ENCODE results near the gene SLC4A1.

Gene SLC4A1

DNA sequence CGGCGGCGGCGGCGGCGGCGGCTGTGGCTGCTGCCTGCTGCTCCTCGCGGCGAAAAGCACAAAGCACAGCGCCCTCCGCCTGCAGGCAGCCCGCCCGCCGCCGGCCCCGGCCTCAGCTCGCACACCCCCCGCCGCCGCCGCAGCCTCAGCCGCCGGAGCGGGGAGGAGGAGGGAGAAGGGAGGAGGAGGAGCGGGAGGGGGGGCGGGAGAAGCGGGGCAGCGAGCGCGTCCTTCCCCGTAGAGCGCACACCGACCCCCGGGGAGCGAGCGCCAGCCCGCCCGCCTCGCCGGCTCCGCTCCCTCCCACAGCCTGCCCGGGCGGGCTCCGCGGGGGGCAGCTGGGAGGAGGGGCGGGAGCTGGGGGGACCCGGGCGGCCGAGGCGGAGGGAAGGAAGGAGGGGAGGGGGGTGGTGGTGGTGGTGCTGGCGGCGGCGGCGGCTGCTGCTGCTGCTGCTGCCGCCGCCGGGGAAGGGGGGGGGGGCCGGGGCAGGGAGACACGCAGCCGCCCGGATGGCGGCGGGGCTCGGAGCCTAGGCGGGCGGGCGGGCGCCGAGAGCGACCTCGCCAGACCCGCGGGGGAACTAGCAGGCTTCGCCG is 48.2 kb downstream of the SLC4A1 start, which contains the start of gene UBTF:
TSS of gene UBTF (minus strand) at position 60 of the 597 bp plus-strand sequence. CDS start 1,446 bp downstream, outside the sequence.
- DNase-seq, result peak; percentile 58

DNA sequence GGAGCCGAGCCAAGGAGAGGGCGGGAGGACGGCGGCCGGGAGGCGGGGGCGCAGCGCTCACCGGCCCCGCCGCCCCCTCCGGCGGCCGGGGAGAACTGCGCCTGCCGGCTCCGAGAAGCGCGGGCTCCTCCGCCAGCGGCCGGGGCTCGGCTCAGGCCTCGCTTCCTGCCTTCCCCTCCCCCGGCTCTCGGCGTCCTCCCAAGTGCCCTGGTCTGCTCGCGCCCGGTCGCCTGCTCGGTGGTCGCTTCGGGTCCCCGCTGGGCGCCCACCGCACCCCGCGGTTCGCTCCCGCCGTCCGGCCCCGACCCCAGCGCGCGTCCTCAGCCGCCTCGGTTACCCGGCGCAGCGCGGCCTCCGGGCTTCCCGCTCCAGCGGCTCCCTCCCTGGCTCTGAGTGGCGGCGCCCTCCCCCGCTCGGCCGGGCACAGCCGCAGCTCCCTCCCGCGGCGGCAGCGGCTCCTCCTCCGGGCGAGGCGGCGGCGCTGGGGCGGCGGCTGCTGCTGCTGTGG is 48.8 kb downstream of the SLC4A1 start:
- DNase-seq, result peak; percentile 58

DNA sequence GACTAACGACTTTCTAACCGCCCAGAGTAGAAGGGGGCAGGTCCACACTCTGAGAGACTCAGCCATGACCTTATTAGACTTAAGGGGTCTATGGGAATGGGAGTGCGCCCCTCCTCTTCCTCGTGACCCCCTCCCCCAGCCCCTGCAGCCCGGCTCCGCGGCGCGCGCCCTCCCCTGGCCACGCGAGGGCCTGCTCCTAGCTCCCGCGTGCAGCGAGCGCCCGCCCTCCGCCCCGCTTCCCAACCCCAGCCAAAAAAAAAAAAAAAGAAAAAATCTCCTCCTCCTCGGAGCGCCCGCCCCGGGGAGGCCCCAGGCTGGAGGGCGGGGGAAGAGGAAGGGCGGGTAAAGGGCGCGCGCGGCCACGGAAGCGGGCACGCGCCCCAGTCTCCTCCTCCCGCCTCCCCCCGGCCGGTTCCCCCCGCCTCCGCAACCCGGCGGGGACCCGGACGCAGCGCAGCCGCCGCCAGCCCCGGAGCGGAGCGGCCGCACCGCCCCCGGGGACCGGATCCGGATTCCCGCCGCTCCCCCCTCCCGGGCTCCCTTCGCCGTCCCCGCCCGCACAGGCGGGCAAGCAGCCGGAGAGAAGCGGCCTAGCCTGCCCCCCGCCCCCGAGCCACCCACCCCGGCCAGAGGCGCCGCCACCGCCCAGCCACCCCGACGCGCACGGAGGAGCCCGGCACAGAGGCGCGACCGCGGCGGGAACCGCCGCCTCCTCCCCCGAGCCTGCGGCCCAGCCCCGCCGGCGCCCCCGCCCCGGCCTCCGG is 49.4 kb downstream of the SLC4A1 start:
- DNase-seq, result peak; percentile 79

DNA sequence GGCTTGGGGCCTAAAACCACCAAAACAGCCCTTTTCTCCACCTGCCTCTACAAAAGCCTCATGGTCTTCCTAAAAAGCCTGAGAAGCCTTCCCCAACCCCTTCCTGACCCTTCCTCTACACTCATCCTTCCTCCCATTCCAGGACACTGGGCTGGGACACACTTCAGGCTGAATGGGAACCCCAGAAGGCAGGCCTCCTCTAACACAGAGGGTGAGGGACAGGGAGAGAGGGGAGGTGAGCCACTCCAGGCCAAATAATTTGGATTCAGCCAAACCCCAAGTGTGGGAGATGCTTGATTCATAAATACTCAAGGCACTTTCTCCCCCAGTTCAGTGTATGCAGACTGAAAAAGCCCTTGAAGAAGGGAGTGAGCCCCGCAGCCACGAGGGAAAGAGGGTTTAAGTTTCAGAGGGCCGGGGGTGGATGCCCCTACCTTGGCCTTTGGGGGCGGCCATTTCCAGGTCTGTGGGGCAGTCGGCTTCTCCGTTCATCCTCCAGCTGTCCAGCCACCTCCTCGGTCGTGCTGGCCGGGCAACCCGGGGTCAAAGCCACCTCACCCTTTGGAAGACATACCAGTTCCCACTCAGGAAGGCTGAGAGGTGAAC is 50.1 kb downstream of the SLC4A1 start:
- DNase-seq, result no peak

DNA sequence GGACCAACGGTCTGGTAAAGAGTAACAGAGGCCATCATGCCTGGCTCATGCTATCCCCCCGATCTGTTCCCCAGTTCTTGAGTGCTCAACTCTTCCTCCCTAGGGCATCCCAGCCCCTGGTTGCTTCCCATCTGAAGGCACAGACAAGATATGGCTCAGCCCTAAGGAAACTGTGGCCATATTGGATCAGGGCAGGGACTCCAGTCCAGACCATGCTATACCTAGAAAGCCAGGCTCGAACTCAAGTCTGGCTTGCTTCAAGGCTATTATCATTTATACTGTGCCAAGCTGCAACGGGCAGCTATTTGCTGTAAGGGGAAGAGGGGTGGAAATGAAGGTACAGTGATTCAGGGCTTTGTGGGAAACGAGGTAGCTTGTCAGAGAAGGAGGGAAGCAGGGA is 51.2 kb downstream of the SLC4A1 start:
- DNase-seq, result no peak

DNA sequence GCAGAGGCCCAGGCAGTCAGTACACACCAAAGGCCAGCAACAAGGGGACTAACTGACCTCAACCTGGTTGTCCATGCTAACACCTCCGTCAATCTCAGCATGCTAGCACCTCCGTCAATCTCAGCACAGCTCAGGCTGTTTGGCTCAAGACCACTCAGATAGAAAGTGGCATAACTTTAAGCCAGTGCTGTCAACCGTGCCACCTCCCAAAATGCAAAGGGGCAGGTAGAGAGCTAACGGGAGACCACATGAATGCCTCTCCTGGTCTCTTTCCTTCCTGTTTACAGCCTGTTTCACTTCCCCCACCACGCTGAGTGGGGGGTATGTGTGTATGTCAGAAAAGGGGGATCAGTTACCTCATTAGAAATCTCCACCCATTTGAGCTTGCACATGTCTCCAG is 51.8 kb downstream of the SLC4A1 start:
- peak; percentile 33 for DNase-seq

DNA sequence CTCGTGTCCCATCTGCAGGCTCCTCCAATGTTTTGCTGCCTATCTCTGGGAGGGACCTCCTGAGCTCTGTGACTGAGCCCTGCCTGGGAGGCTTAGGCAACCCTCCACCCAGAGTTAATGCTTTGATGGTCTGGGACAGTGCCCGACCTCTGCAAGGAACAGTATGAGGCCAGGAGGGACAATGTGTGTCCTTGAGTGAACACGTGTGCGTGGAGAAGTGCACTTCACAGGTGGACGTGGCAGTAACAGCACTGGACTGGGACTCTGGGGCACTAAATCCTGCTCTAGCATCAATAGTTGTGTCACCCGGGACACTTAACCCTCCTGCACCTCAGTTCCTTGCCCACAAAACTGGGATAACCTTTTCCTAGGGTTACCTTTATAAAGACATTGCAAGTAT is 53.0 kb downstream of the SLC4A1 start:
- DNase-seq, result no peak

DNA sequence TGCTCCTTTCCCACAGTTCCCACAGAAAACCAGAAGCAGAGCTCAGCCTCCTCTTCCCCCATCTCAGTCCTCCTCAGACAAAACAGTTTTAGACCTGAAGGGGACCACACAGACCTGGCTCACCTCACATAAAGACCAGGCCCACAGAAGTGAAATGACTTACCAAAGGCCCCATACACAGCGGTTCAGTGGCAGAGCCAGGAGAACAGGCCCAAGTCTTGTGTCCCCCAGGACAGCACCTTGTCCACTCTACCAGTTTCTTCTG is 53.8 kb downstream of the SLC4A1 start:
- no peak for DNase-seq

DNA sequence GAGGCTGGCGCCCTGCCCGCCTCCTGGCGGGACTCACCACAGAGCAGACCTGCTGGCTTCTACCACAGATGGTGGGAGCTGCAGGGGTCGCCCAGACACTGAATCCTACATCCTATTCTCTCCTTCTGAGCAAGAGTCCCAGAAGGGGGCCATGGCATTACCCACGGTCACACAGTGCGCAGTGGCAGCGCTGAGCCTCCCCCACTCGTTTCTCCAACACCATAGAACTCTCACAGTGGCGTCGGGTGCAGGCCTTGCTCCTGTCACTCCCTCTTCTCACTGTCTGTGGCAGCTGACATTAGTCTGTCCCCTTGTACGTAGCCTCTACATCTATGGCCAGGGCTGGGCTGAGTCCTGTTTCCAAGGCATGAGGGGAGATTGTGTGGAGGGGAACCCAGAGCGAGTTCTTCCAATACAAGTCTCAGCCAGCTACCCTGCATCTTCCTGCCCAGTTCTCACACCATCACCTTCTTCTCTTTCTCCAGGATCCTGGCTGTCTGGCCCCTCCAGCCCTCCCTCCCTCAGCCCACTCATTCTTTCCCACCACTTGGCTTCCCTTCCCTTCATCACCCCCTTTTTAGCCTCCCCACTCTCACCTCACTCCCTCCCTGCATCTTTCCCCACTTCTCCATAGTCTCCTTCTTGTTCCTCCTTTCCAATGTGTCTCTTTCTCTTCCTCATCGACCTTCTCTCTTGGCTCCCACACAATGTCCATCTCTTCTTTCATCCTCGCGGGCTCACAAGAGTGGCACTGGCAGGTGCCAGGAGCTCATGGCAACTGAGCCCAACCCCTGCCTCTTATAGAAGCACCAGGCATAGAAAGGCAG is 54.3 kb downstream of the SLC4A1 start:
- no peak for DNase-seq

DNA sequence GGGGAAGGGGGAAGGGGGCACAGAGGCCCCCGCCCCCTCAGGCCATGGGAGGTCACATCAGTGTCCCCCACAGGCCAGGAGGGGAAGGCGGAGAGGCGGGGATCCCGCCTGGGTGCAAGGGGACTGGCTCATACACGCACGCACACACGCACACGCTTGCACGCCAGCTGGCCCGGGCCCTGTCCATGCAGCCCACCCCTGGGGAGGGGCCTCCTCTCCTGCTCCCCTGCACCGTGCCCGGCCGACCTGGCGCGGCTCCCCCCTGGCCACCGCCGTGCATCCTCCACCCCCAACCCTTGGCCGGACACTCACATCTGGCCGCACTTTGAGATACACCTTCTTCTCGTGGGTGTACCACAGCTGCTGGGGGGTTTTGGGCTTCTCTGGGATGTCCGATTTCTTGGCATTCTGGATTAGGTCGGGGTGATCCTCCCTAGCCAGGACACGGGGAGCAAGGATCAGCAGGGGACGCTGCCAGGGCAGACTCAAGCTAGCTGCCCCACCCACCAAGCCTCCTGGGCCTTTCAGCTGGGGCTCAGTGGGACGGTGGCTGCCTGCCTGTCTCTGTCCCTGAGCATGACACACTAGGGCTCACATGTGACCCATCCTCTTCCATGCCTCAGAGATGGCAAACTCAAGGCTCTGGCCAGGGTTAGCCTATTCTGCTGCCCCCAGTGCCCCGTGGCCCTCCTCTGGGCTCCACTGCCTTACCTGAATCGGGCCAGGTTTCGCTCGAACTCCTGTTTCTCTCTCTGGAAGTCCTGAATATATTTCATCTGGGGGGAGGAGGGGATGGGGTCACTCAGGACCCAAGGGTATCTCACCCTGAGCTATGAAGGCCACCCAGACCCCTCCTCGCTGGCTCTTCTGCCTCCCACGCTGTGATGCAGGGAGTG is 55.2 kb downstream of the SLC4A1 start:
- DNase-seq, result no peak

DNA sequence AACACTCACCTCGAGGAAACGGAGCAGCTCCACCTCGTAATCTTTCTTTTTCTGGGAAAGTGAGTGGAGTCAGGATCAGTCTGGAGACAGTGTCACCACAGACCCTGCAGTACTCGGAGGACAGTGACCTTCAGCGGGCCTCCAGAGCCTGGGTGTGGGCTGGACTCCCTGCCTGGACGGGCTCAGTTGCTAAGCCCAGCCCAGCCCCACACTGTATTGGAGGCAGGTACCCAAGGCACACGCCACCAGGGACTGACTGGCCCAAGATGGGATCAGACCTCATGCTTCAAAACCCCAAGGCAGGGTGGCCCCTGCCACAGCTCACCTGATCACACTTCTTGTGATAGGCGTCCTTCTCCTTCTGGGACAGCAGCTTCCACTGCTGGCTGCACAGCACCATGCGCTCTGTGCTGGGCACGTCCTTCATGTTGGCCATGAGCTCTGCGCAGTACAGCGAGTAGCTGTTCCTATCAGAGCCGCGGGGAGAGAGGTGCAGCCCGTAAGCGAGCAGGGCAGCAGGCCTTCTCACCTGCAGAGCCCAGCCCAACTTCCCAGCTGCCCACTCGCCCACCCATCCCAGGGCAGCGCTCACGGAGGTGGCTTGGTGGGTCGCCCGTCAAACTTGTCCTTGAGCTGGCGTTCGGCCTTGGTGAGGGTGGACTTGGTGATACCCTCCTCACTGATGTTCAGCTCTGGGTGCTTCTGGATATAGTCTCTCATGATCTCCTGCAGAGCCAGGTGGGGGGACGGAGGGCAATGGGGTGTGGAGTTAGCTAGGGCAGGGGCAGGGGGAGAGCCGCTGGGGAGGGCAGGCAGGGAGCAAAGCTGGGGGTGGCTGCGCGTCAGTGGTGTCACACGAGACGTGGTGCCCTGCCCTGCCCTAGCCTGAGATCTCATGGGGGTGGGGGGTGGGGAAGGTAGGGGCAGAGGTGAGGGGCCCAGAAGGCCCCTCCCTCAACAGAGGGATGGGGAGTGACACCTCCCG is 56.4 kb downstream of the SLC4A1 start:
- no peak for DNase-seq

DNA sequence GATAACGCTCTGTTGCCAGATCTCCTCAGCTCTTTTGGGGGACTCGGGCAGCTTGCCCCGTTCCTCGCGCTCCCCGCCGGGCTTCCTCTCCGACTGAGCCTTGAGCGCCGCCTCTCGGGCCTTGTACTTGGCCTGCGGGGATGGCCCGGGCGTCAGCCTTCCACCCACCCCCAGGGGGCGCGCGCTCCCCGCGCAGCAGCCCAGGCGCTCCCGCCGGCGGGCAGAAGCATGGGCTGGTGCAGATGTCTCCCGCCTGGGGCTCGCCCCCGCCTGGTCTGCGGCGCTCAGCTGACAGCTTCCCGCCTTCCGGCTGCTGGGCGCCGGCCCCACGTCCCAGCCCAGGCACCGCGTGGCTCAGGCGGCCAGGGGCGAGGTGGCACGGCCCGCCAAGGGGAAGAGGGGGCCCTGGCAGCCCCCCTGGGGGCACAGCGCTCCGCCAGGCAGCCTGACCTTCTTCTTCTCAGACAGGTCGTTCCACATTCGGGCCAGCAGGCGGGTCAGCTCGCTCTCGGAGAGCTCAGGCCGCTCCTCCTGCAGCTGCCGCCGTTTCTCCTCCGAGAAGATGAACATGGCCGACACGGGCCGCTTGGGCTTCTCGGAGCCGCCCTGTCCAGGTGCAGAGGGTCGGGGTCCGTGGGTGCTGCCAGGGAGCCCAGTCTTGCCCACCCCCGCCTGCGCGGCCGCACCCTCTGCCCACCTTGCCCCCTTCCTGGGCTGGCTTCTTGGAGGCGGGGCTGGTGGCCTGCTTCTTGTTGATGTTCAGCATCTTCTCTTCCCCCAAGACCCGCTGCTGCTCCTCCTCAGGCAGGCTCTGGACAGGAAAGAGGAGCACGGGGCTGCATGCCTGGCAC is 57.4 kb downstream of the SLC4A1 start:
- peak; percentile 82 for DNase-seq

DNA sequence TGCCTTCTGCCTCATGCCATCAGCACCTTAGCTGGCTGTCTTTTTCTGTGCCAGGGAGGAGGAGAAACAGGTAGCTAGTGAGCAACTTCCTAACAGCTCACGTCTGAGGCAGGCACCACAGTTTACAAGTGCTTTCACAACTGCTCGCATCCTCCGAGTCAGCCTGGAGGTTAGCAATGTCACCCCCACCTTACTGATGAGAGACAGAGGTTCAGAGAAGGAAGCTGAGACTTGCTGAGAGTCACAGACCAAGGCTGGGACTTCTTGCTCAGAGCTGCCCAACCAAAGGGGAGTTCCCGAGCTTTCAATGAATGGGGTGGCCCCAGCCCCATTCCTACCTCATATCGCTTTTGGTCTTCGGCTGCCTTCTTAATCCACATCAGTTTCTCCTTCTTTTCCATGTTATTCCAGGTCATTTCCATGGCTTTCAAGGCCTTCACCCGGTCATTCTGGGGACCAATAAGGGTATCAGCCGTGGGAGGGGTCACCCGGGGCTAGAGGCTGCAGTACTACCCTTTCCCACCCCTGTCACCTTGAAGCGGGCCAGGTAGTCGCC is 58.1 kb downstream of the SLC4A1 start:
- DNase-seq, result no peak

DNA sequence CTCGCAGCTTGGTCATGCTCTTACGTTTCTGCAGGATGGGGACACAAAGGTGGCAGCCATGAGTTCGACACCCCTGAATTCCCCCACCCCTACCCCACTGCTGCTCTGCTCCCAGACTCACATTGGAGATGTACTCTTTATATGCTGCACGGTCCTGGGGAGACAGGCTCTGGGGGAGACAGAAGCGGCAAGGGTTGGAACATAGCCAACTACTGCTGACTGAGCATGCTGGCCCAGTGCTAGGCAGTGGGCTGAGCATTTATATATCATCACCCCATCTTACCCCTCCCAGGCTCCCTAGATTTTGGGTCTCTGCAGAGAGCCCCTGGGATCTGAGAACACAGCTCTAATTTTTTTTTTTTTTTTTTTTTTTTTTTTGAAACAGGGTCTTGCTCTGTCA is 60.2 kb downstream of the SLC4A1 start:
- no peak for DNase-seq

DNA sequence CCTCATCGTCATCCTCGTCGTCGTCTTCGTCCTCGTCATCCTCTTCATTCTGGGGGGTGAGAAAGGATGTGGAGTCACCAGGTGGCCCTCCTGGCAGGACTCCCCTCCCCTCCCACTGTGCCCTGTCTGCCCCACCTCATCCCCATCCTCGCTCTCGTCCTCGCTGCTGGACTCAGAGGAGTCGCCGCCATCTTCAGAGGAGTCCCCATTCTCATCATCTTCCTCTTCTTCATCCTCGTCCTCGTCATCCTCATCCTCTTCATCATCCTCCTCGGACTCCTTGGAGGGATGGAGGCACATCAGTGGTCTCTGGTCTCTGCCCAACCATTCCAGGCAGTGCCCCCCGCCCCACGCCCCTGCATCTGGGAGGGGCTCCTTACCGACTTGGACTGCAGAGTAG is 60.6 kb downstream of the SLC4A1 start:
- DNase-seq, result no peak

DNA sequence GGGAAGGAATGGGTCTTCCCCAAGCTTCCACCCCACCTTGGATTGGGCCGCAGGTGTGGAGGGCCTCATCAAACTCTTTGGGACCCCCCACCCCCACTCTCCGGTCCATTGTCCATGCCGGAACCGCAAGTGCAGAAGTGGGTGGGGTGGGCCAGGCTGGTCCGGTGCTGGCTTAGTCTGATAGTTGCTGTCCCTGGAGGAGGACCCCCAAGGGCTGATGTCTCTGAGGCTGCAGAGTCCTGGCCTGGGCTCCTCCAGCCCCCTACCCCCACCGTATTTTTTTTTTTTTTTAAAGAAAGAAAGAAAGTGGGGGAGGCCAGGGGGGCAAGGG is 61.1 kb downstream of the SLC4A1 start:
- no peak for DNase-seq

DNA sequence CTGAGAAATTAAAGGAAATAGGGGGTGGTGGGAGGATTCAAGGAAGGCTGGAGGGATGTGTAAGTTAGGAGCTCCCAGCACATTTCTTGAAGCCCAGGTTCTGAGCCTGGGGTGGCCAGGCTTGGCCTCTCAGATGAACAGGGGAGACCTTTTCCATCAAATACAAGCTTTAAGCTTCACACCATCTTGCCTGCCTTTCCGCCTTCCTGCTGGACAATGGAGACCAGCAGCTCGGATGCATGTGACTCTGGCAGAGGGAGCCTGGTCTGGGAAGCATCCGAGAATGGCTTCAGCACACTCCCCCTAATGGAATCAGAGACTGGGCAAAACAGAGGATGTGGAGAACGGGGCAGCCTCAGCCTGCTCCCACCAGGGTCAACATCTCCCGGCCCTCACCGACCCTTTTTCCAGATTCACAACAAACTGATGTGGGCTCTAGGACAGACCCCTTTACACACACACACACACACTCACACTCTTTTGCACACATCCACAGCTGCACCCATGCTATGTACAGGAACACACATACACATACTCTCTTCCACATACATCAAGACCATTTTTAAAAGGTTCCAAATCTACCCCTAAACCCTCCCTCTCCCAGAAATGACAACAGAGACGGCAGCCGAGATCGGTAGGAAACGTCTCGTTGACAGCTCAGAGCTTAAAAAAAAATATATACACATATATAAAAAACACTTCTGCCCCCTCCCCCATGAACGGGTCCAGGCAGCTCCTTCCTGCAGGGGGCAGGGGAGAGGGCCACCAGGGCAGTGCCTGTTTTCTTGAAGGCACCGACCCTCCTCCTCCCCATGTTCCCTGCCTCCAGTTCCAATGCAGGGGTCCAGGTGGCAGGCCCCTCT is 61.7 kb downstream of the SLC4A1 start:
- DNase-seq, result no peak

DNA sequence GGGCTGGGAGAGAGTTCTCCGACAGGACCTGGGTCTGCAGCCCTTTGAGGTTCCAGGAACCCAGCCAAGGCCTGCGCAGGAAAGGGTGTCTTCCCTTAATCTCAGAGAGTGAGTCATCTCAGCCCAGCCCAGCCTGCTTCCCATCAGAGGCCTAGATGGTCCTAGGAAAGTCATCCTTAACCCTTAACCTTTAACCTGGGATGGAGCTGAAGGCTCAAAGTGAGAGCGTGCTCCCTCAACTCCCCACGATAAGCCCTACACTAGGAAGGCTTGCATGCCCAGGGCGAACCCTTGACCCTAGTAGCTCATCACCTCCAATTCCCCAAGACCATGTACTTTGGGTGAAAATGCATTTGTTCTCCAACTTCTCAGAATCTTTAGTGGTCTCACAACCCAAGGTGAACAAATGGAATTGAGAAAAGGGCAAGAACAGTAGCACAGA is 63.5 kb downstream of the SLC4A1 start:
- DNase-seq, result no peak

Data from effector CD8-positive, alpha-beta T cell (primary cell).